ENCODE measurements around the gene TEKT1. TPM values are rescaled to one million over a fixed set of nuclear protein-coding genes. Genes with fewer than 3 reads are reported as not detected.

Gene TEKT1
- total RNA-seq, 4 donors from 2014 or later: 0.12 to 2.4 TPM; not detected in 2

- Histone ChIP-seq H3K36me3 (no peaks in the 10 kb centered on the region), H3K4me3 (no peak overlapping the region), H3K27me3 (no peaks in the 10 kb centered on the region), H3K9me3 (peaks cover 0 to 62% of the 10 kb centered on the region in 2 donors), H3K27ac (no peak overlapping the region), H3K4me1 (no peaks in the 10 kb centered on the region)
- intact Hi-C loops (cut with DNase I; ENCODE audit: low total_unique reads): no loop called here
- no peak for DNase-seq
- TF ChIP-seq POLR2A (IDR thresholded peaks at IDR 0.05): no peak
- no peak for TF ChIP-seq CTCF (IDR thresholded peaks at IDR 0.05)
Measured at GRCh38 chr17:6772016-6772415, 59.5 kb downstream of the TEKT1 start.

- H3K4me3 ChIP-seq: no peak overlapping the region
- H3K4me1 ChIP-seq: no peaks in the 10 kb centered on the region
- no peak overlapping the region for H3K27ac ChIP-seq
- intact Hi-C loops (cut with DNase I; ENCODE audit: low total_unique reads): no loop called here
- no peaks in the 10 kb centered on the region for H3K36me3 ChIP-seq
- no peaks in the 10 kb centered on the region for H3K27me3 ChIP-seq
- TF ChIP-seq CTCF (IDR thresholded peaks at IDR 0.05) (no peak), POLR2A (IDR thresholded peaks at IDR 0.05) (no peak)
- DNase-seq: no peak
- H3K9me3 ChIP-seq: peaks cover 0 to 43% of the 10 kb centered on the region in 2 donors
Measured at GRCh38 chr17:6768447-6768846, 63.1 kb downstream of the TEKT1 start.

GRCh38 chr17:6761779-6762178 lies 69.8 kb downstream of the TEKT1 start:
- Histone ChIP-seq H3K4me1 (peaks cover 0 to 5% of the 10 kb centered on the region in 2 donors), H3K9me3 (no peaks in the 10 kb centered on the region), H3K27me3 (no peaks in the 10 kb centered on the region), H3K27ac (no peak overlapping the region), H3K4me3 (no peak overlapping the region), H3K36me3 (no peaks in the 10 kb centered on the region)
- no peak for DNase-seq
- intact Hi-C loops (cut with DNase I; ENCODE audit: low total_unique reads): no loop called here
- TF ChIP-seq CTCF (IDR thresholded peaks at IDR 0.05) (no peak), POLR2A (IDR thresholded peaks at IDR 0.05) (no peak)

- H3K27ac ChIP-seq: no peak overlapping the region
- H3K4me3 ChIP-seq: no peak overlapping the region
- intact Hi-C loops (cut with DNase I; ENCODE audit: low total_unique reads): no loop called here
- TF ChIP-seq CTCF (IDR thresholded peaks at IDR 0.05) (no peak), POLR2A (IDR thresholded peaks at IDR 0.05) (no peak)
- no peak for DNase-seq
- H3K4me1 ChIP-seq: peaks cover 0 to 6% of the 10 kb centered on the region in 2 donors
- H3K27me3 ChIP-seq: no peaks in the 10 kb centered on the region
- no peaks in the 10 kb centered on the region for H3K9me3 ChIP-seq
- no peaks in the 10 kb centered on the region for H3K36me3 ChIP-seq
Measured at GRCh38 chr17:6757747-6758146, 73.8 kb downstream of the TEKT1 start.

GRCh38 chr17:6756425-6757031 lies 75.0 kb downstream of the TEKT1 start:
- H3K27ac ChIP-seq: peak overlapping the region; percentile 89 to 93
- no peaks in the 10 kb centered on the region for H3K36me3 ChIP-seq
- peak overlapping the region; percentile 59 to 61 for H3K4me3 ChIP-seq
- intact Hi-C loops (cut with DNase I; ENCODE audit: low total_unique reads): no loop called here
- TF ChIP-seq POLR2A (IDR thresholded peaks at IDR 0.05): no peak
- TF ChIP-seq CTCF (IDR thresholded peaks at IDR 0.05): no peak
- no peak for DNase-seq
- H3K4me1 ChIP-seq: peaks cover 0 to 14% of the 10 kb centered on the region in 2 donors
- H3K27me3 ChIP-seq: no peaks in the 10 kb centered on the region
- no peaks in the 10 kb centered on the region for H3K9me3 ChIP-seq

Data from uterus (tissue), 4 donors.